ENCODE measurements around the gene AZIN2.
"Not testable (repeated sequence)": the region's sequence is repeated elsewhere in the genome, so short reads cannot be mapped to it uniquely, and the experiment has no call there.

Gene AZIN2

DNA sequence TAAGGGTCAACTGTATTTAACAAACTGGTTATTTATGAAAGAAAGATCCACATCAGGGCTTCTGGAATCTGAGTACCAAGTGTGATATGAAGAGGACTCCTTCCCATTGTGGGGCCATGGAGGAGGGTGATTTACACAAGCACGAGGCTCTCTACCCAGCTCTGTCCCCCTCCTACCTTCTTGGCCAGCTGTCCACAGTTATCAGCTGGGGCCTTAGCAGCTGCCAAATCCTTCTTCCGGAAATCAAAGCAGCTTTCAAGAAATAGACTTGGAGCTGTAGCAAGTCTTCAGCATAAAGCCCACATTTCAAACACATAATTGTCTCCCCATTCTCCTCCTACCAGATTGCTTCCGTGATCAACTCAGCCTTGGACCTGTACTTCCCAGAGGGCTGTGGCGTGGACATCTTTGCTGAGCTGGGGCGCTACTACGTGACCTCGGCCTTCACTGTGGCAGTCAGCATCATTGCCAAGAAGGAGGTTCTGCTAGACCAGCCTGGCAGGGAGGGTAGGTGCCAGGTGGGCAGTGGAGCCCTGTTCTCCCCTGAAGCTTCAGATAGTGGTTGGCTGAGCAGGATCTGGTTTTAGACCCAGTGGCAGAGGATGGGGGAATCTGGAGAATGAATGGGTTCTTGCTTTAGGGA is 15.5 kb downstream of the AZIN2 start:
- FAIRE-seq = no peak

DNA sequence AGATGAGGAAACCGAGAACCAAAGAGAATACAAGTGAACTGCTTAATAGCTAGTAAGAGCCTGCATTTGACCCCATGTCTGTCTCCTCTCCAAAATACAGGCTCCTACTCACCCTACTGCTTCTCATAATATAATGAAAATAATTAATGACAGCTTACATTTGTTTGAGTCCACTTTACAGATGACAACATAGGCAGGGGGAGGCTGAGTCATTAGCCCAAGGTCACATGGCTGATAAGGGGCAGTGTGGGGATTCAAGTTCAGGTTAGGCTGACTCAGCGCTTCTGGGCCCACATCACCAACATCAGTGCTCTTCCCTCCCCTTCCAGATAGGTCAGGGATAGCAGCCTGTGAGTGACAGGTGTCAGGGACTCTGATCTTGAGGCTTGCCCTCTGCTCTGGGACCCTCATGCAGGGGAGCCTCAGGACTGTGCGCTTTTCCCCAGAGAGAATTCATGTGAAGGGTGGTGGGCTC is 16.2 kb downstream of the AZIN2 start:
- no peak for FAIRE-seq

GRCh38 chr1:33097762-33098161 is 16.8 kb downstream of the AZIN2 start:
- no peak for FAIRE-seq

DNA sequence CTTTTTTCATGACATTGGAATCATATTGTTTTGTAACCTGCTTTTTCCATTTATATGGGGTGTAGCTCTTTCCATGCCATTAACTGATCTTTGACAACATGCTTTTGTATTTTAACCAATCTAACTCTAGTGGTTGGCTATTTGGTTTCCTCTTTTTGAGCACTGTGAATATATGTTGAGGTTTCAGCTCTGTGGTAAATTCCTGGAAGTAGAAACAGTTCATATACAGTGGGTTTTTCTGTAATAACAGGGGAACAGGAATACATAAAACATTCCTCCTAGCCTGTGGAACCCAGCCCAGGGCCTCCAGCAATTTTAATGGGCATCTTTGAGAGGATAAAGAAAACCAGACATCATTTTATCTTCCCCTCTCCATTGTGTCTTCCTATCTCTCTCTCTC is 17.4 kb downstream of the AZIN2 start:
- FAIRE-seq = no peak

GRCh38 chr1:33099290-33100118 is 18.6 kb downstream of the AZIN2 start:
- FAIRE-seq = no peak

DNA sequence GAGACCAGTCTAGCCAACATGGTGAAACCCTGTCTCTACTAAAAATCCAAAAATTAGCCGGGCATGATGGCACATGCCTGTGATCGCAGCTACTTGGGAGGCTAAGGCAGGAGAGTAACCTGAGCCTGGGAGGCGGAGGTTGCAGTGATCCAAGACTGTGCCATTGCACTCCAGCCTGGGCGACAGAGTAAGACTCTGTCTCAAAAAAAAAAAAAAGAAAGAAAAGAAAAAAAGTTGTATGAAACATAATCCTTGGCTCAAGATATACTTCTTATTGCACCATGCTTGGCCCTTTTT is 19.1 kb downstream of the AZIN2 start:
- not testable (repeated sequence) for FAIRE-seq

DNA sequence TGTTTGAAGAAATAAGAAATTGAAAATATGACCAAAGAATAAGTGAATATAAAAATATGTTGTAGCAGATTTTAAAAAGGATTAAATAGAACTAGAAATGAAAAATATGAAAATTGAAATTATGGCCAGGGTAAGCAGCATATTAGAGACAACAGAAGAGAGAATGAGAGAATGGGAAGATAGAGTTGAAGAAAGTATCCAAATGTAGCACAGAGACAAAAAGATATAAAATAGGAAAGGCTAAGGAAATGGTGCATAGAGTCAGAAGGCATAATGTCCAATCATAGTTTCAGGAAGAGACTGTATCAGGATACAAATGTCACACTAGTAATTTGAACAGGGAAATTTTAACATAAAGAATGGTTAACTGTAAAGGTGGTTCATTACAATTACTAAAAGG is 29.5 kb downstream of the AZIN2 start:
- FAIRE-seq = no peak

DNA sequence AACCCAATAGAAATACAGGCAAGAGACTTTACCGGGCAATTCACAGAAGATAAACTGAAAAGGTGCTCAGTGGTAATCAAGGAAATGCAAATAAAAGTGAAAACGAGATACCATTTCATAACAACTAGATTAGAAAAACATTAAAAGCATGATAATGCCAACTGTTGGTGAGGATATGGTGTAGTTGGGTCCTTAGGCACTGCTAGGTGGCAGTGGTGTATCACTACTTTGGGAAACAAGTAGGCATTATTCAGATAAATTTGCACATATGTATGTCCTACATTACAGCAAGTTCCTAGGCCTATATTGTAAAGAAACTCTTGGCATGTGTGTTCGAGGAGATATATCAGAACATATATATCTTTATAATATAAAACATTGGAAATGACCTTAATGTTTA is 31.0 kb downstream of the AZIN2 start:
- FAIRE-seq = no peak

- FAIRE-seq = no peak
These were observed 36.6 kb downstream of the AZIN2 start for GRCh38 chr1:33117440-33118085.

GRCh38 chr1:33118274-33118673 is 37.3 kb downstream of the AZIN2 start:
- FAIRE-seq = no peak

DNA sequence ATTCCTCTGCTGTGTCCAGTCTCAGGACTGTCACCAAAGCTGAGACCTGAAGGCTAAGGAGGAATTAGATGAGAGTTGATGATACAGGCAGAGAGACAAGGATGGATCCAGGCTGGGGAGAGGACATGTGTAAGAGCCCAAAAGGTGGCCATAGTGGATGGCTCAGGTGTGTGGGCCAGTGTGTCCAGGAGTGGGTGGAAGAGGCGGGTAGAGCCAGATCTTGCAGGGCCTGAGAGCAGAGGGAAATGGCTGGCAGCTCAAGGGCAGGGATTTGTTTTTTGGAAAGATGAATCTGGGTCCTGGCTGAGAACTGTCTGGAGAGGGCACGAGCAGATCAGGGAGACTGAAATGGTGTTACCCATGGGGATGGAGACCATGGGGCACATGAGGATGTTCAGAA is 38.1 kb downstream of the AZIN2 start:
- FAIRE-seq = no peak

DNA sequence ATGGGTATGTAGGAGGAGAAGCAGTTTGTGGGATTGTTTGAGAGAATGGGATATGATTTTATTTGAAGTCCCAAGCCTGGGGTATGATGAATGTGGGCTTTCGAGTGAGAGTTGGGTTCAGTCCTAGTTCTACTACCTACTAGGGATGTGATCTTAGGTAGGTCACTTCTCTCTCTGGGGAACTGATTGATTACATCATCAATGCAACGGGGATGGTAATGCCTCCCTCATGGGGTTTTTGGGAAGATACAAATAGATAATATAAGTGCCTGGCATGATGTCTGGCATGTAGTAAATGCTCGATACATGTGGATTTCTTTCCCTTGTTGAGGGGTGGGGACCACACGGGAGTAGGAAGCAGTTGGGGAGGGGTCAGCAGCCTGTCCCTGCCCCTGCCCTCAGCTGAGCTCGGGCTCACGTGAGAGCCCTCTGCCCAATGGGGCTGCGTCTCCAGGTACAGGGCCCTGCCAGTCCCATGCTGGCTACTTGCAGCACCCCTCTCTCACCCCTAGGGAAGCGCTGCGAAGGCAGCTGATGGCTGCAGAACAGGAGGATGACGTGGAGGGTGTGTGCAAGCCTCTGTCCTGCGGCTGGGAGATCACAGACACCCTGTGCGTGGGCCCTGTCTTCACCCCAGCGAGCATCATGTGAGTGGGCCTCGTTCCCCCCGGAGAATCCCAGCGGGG is 38.7 kb downstream of the AZIN2 start:
- FAIRE-seq = no peak

DNA sequence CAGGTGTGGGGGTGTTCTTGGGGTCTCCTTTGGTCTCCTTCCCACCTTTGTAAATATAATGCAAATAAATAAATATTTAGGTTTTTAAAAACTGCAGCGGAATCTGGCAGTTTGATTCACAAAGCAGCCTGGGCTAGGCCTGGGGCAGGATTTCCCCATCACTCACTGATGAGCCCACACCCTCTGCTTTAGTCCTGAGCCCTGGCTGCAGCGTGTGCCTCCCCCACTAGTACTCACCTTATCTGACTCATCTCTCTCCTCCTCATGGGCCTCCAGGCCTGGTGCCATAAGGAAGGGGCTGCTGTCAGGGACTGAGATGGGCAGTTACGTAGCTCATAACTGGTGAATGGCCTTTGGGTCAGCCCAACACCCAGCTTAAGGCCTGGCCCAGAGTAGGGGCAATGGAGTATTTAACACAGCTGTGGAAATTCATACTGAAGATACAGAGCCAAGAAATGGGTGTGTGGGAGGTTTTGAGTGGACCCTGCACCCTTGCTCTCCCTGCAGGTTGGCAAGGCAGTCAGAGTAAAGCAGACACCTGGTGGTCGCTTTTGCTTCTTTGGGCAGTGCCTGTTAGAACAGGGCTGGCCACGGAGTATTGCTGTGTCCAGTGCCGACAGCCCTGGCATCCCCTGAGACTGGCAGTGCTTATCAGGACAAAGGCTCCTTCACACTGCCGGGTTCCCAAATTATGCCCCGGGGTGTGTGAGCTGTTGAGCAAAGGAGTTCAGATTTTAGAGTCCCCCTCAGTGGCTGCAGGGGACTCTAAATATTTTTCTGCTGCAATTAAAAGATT is 39.7 kb downstream of the AZIN2 start:
- FAIRE-seq = no peak

- no peak for FAIRE-seq
These were observed 40.8 kb downstream of the AZIN2 start for GRCh38 chr1:33121728-33122127.

DNA sequence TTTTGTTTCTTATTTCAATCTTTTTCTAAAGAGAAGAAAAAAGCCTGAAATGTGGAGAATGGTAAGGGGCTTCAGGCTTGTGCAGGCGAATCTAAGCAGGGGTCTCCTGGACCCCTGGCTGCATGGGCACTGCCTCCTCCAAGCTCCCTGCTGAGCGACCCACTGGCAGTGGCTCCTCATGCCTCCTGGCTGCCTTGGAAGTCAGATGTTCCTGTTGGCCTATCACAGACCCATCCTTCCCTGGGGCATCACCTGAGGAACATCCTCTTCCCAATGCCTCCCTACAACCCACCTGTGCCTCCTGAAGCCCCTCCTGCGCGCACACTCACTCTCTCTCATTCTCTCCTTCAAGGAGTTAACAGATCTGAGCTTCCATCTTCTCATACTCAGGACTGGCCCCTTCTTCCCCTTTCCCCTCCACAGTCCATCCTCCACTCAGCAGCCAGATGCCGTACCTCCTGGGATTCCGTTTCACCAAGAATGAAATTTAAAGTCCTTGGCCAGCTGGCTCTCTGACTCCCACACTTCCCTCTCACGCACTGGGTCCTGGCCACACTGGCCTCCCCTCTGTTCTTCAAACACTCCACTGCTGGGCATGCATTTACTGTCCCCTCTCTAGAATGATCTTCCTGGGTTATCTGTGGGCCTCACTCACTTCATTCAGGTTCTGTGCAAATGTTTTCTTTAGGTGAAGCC is 41.7 kb downstream of the AZIN2 start:
- FAIRE-seq = no peak

DNA sequence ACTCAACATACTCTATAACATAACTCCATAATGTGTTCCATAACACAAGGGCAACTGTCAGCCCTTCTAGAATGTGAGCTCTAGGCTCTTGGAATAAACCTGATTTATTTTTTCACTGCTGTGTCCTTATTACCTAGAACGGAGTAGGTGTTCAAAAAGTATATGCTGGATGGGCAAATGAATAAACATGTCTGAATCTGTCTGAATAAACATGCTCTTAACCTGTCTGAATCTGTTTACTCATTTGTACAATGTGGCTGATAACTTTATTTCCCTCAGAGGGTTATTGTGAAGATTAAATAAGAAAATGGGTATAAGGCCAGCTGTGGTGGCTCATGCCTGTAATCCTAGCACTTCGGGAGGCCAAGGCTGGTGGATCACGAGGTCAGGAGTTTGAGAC is 42.3 kb downstream of the AZIN2 start:
- no peak for FAIRE-seq

GRCh38 chr1:33124647-33125046 is 43.7 kb downstream of the AZIN2 start:
- FAIRE-seq = not testable (repeated sequence)

GRCh38 chr1:33126411-33127000 is 45.6 kb downstream of the AZIN2 start:
- FAIRE-seq = no peak

- peak; percentile 95 for FAIRE-seq
These were observed 46.3 kb downstream of the AZIN2 start for GRCh38 chr1:33127001-33127823.

DNA sequence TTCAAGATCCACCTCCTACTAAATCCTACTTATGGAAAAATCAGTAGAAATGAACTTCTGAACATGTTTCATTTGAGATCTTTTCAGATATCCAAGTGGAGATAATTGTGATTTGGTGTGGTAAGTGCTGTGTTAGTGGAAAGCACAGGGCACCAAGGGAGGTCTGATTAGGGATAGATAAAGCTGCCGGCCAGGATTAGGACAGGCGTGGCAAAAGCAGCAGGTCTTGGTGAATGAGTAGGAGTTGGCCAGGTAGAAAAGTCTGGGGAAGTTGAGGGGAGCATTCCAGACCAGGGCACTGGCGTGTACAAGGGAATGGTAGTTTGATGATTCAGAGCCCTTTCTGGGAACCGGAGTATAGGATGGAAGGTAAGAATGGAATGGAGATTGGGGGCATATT is 47.8 kb downstream of the AZIN2 start:
- FAIRE-seq = no peak

DNA sequence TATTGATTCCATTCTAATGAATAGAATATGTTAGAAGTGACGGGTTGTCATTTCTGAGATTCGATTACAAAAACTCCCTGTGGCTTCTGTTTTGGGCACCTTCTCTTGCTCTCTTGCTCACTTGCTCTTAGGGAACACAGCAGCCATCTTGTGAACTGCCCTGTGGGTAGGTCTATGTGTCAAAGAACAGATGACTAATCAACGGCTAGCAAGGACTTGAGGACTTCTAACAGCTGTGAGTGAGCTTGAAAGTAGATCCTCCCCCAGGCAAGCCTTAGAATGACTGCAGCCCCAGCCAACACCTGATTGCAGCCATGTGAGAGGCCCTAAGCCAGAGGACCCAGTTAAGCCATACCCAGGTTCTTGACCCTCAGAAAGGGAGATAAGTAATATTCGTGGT is 49.3 kb downstream of the AZIN2 start:
- no peak for FAIRE-seq
